Fibroblast of lung (primary cell): Measurements from ENCODE around the gene USP6NL.

Experiments
- CTCF ChIP-seq, 2 donors: IDR thresholded peaks in 1 of 2; conservative IDR thresholded peaks in 1 of 2; 1 replicate in 1 of 2; 2 replicates in 1 of 2; pipeline ENCODE4 v1.5.1; 2011 to 2012; ENCODE audit warnings: low read length in 2 of 2, control low read depth in 1 of 2, inconsistent platforms in 1 of 2, low read depth in 1 of 2, mild to moderate bottlenecking in 1 of 2
- EZH2 ChIP-seq: IDR thresholded peaks from 2 replicates; pipeline ENCODE4 v1.5.1; 2012; ENCODE audit warnings: low read length, control low read depth, mild to moderate bottlenecking; ENCODE audit errors: missing control alignments

GRCh38 chr10:11479300-11479699, 132.2 kb downstream of the USP6NL start:
- no peak for TF ChIP-seq EZH2
- no peak for TF ChIP-seq CTCF (conservative IDR thresholded peaks at IDR 0.05 in 1 of 2, IDR thresholded peaks at IDR 0.05 in 1 of 2; ENCODE audit: low read depth in 1 of 2, low read length in 2 of 2)
